Activated CD4-positive, alpha-beta T cell treated with anti-CD3 and anti-CD28 coated beads, Interleukin-2, Interleukin-6, amounts not matched to agents 100 ng/mL and 50 ng/mL, durations not matched to agents 16 hours and 8 hours (primary cell): ENCODE measurements around the gene LRRC8B.
"Not testable (repeated sequence)": the region's sequence is repeated elsewhere in the genome, so short reads cannot be mapped to it uniquely, and the experiment has no call there.

Source experiments
- DNase-seq: peaks from one replicate; pipeline ENCODE4 v3.0.0-alpha.2; 2020

Gene LRRC8B

DNA sequence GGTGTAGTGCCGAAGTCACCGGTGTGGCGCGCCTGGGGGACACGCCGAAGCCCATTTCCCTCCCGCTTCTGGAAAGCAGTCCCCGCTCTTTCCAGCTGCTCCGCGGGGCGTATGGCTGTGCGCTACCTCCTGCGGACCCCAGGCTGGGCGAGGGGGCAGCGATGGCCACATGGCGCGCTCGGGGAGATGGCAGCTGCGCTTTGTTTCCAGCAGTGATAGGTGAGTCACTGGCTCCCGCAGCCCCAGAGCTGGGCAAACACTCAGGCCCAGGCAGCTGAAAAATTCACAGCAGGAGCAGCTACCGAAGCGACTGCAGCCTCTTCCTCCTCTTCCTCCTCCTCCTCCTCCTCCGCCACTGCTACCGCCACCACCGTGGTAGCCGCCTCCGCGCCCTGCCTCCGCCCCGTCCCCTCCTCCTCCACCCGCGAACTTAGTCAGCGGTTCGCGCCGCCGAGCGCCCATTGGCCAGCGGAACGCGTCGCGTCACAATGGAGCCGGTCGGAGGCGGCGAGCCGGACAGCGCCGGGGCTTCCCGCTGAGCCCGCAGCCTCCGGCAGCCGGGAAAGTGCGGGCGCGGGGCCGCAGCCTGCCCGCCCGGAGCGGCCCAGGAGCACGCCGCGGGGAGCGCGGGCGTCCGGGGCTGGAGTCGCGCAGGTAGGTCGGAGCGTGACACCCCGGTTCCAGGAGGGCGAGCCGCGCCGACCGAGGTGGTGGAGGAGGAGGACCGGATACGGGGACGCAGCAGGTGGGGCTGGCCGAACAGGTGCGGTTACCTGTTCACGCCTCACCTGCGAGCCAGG is at the start of gene LRRC8B:
Gene LRRC8B (plus strand): TSS at position 461 of the 800 bp plus-strand sequence. CDS start 57,822 bp downstream, outside the sequence.
- DNase-seq, result peak; percentile 96

GRCh38 chr1:89475269-89475668 is 49.4 kb upstream of the LRRC8B start:
- DNase-seq, result no peak

DNA sequence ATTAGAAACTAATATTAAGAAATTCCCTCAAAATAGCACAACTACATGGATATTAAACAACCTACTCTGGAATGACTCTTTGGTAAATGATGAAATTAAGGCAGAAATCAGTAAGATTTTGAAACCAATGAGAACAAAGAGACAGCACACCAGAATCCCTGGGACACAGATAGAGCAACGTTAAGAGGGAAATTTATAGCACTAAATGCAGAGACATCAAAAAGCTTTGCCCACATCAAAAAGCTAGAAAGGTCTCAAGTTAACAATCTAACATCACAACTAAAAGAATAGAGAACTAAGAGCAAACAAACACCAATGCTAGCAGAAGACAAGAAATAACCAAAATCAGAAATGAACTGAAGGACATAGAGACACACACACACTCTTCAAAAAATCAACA is 48.6 kb upstream of the LRRC8B start:
- DNase-seq, result no peak

DNA sequence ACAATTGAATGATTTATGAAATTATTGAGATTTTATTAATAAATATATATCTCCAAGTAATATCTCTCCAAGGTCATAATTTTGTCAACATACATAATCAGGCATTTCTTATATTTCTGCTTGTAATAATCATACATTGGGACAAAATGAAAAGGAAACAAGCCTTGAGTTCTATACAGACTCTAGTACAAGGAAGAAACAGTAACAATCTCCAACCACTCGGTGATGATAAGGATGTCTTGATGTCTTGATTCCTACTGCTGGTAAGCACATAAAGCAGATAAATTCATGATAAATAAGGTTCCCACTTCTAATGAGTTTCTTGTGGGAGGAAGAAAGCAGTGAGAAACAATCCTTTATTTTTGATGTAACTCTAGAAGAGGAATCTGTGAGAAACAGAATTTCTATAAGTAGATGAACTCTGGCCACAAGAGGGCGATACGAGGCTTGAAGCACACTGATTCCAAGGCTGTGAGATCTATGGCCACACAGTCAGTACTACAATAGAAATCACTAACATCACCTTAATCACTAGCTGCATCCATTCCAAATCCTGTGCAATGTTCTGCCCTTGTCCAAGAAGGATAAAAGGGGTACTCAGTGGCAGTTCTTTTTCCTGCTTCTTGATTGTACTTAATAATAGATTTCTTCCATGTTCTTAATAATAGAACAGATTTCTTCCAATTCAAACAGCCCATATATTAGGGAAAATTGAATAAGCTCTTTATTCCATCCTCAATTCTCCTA is 41.4 kb upstream of the LRRC8B start:
- peak; percentile 86 for DNase-seq

GRCh38 chr1:89483757-89484077 is 40.9 kb upstream of the LRRC8B start:
- no peak for DNase-seq

DNA sequence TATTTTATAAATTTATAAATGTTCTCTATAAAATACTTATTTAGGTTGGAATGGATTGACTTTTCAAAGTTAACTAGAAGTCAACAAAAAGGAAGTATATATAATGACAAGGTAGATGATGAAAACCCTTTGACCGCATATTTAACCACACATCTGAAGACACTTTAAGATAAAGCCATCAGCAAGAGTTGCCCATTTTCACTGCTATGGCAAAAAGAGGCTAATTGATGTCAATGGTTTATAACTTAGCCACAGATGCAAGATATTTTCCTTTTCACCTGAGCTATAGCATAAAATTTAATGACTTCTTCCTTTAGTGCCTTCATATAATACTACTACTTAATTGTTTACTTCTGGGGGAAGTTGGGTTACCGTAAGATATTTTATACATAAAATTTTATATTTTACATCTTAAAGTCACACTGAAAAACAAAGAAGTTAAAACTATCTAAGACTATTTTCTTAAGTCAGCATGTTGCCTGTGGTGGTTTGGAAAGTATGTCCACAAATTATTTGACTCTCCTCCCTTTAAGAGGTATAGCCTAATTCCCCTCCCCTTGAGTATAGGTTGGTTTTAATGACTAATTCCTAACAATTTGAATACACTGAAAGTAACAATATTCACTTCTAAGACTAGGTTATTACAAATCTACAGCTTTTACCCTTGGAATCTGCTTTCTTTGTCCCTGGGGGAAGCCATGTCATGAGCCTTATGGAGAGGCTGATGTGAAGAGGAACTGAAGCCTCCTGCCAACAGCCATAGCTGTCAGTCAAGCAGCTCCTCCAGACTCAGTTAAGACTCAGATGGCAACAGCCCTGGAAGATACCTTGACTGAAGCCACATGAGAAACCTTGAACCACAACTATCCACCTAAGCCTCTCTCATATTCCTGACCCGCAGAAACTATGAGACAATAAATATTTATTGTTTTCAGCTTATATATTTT is 40.3 kb upstream of the LRRC8B start:
- DNase-seq, result no peak

DNA sequence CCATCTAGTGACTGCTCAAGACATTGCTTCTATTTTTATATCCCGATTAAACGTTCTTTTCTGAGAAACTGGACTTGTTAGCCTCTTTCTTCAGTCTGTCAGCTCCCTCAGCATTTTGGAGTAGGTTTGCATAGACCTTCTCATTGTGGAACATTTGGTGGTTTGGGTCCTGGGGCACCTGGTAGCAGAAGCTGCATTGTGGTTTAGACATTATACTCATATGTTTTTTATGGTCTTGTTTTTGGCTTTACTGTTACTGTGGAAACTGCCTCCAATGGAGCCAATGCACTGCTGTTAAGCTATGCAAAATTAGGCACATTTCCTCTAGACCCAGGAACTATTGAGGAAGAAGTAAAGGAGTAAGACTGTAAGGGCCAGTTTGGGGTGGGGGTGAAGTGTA is 36.7 kb upstream of the LRRC8B start:
- DNase-seq, result peak; percentile 64

DNA sequence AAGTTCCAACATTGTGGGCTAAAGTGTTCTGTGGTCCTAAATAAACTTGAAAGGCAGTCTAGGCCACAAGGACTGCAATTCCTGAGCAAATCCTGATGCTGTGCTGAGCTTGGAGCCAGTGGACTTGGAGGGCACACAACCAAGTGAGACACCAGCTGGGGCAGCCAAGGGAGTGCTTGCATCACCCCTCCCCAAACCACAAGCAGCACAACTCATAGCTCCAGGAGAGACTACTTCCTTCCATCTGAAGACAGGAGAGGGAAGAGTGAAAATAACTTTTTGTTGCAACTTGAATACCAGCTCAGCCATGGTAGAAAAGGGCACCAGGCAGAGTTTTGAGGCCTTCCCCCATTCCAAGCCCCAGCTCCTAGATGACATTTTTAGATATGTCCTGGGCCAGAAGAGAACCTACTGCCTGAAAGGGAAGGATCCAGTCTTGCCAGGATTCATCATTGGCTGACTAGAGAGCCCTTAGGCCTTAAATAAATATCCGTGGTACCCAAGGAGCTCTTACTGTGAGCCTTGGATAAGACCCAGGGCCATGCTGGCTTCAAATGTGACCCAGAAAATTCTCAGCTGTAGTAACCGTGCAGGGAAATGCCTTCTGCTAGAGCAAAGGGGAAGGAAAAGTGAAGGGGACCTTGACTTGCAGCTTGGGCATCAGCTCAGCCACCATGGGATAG is 35.4 kb upstream of the LRRC8B start:
- DNase-seq, result peak; percentile 16

DNA sequence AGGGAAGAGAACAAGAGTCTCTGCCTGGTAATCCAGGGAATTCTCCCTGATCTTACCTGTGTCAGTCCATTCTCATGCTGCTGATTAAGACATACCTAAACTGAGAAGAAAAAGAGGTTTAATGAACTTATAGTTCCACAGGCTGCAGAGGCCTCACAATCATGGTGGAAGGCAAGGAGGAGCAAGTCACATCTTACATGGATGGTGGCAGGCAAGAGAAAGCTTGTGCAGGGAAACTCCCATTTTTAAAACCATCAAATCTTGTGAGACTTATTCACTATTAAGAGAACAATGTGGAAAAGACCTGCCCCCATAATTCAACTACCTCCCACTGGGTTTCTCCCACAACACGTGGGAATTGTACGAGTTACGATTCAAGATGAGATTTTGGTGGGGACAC is 34.2 kb upstream of the LRRC8B start:
- DNase-seq, result no peak

- DNase-seq, result no peak
Observed at GRCh38 chr1:89499320-89499719, 25.3 kb upstream of the LRRC8B start.

GRCh38 chr1:89502042-89502441 is 22.6 kb upstream of the LRRC8B start:
- DNase-seq, result no peak

DNA sequence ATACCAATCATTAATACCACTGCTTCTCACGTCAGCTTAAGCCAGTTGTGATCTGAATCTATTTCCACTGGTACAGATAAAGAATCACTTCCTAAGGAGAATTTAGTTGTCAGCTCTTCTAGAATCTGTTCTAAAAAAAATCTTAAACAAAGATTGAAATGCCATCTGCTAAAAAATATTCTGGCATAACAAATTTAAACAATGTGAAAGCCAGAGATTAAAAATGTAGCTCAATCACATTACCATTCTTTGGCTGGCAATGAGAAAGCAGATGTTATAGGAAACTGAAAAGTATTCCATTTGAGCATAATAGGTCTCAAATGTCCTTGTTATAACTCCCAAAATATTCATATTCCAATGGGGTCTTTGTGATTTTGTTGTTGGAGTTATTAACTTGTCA is 21.7 kb upstream of the LRRC8B start:
- no peak for DNase-seq

GRCh38 chr1:89503690-89504089 is 20.9 kb upstream of the LRRC8B start:
- DNase-seq, result no peak

DNA sequence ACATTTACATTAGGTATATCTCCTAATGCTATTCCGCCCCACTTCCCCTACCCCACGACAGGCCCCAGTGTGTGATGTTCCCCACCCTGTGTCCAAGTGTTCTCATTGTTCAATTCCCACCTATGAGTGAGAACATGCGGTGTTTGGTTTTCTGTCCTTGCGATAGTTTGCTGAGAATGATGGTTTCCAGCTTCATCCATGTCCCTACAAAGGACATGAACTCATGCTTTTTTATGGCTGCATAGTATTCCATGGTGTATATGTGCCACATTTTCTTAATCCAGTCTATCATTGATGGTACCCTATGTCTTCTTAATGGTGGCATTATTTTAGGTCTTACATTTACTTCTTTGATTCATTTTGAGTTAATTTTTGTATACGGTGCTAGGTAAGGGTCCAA is 14.6 kb upstream of the LRRC8B start:
- not testable (repeated sequence) for DNase-seq

- DNase-seq, result no peak
Observed at GRCh38 chr1:89512996-89513720, 11.5 kb upstream of the LRRC8B start.

GRCh38 chr1:89516055-89516454 is 8.6 kb upstream of the LRRC8B start:
- no peak for DNase-seq

- DNase-seq, result no peak
Observed at GRCh38 chr1:89518221-89518631, 6.4 kb upstream of the LRRC8B start.

- DNase-seq, result peak; percentile 57
Observed at GRCh38 chr1:89519779-89520358, 4.8 kb upstream of the LRRC8B start.

DNA sequence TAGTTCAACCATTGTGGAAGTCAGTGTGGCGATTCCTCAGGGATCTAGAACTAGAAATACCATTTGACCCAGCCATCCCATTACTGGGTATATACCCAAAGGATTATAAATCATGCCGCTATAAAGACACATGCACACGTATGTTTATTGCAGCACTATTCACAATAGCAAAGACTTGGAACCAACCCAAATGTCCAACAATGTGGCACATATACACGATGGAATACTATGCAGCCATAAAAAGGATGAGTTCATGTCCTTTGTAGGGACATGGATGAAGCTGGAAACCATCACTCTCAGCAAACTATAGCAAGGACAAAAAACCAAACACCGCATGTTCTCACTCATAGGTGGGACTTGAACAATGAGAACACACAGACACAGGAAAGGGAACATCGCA is 2.7 kb upstream of the LRRC8B start:
- not testable (repeated sequence) for DNase-seq

- DNase-seq, result peak; percentile 79
Observed at GRCh38 chr1:89523572-89524368, 859 bp upstream of the LRRC8B start.
